SK-N-SH (cell line): Measurements from ENCODE around the gene OLFML2A. TPM values are rescaled to one million over a fixed set of nuclear protein-coding genes. Genes with fewer than 3 reads are reported as not detected.

Source experiments
- CTCF ChIA-PET: fragments of 300-600, 350-600 bp; formaldehyde crosslinking; extraction: SDS; loops from one replicate; lab custom pipeline; 2021; lab: Yijun Ruan, JAX
- POLR2A ChIA-PET: fragments of 350-600 bp; sonication (Branson Sonifier 250); formaldehyde crosslinking; extraction: SDS; loops from one replicate; lab custom pipeline; 2020; ENCODE audit warnings: antibody characterized with exemption, inconsistent platforms; lab: Yijun Ruan, JAX
- DNase-seq: peaks from one replicate; pipeline ENCODE4 v3.0.0; 2012
- H2AFZ ChIP-seq: fragments of 200-600 bp; sonication (generic); 2 replicates; pipeline ENCODE4 v1.8.1; 2016; ENCODE audit warnings: antibody characterized with exemption, mild to moderate bottlenecking, low read depth
- H3F3A ChIP-seq: fragments of 200-600 bp; sonication (generic); replicated peaks from 2 replicates; pipeline ENCODE3; 2016; ENCODE audit warnings: antibody characterized with exemption, mild to moderate bottlenecking; ENCODE audit not compliant: insufficient read depth
- H3K27ac ChIP-seq, 2 experiments: fragments of 200-500 bp in 1 of 2; fragments of 200-600 bp in 1 of 2; sonication (Bioruptor generic) in 1 of 2; sonication (generic), shearing (Covaris generic) in 1 of 2; 2 replicates each; pipeline versions ENCODE4 v1.5.1 to v1.6.1; 2014 to 2016; ENCODE audit warnings: low read depth in 2 of 2, inconsistent platforms in 1 of 2, low read length in 1 of 2, mild to moderate bottlenecking in 1 of 2, mixed read lengths in 1 of 2
- H3K27me3 ChIP-seq: fragments of 200-600 bp; sonication (generic), shearing (Covaris generic); 2 replicates; pipeline ENCODE4 v1.6.1; 2016; ENCODE audit warnings: mixed run types; ENCODE audit not compliant: insufficient read depth
- H3K36me3 ChIP-seq, 2 experiments: fragments of 200-500 bp in 1 of 2; fragments of 200-600 bp in 1 of 2; sonication (Bioruptor generic) in 1 of 2; sonication (generic) in 1 of 2; replicated peaks in 1 of 2; 2 replicates each; pipeline versions ENCODE3 to v1.5.1; 2014 to 2016; ENCODE audit warnings: low read length in 1 of 2, mild to moderate bottlenecking in 1 of 2; ENCODE audit not compliant: insufficient read depth in 2 of 2, control insufficient read depth in 1 of 2
- H3K4me1 ChIP-seq, 2 experiments: fragments of 200-500 bp in 1 of 2; fragments of 200-600 bp in 1 of 2; sonication (Bioruptor generic) in 1 of 2; sonication (generic), shearing (Covaris generic) in 1 of 2; 2 replicates each; pipeline versions ENCODE4 v1.5.1 to v1.6.1; 2014 to 2016; ENCODE audit warnings: low read depth in 1 of 2, low read length in 1 of 2, mixed run types in 1 of 2; ENCODE audit not compliant: insufficient read depth in 2 of 2, control insufficient read depth in 1 of 2
- H3K4me2 ChIP-seq: fragments of 200-600 bp; sonication (generic), shearing (Covaris generic); 2 replicates; pipeline ENCODE4 v1.6.1; 2017; ENCODE audit warnings: mixed run types
- H3K4me3 ChIP-seq, 2 experiments: fragments of 200-500 bp in 1 of 2; fragments of 200-600 bp in 1 of 2; sonication (Bioruptor generic) in 1 of 2; sonication (generic), shearing (Covaris generic) in 1 of 2; 2 replicates each; pipeline versions ENCODE4 v1.5.1 to v1.8.1; 2014 to 2016; ENCODE audit warnings: low read depth in 2 of 2, inconsistent platforms in 1 of 2, low read length in 1 of 2, mild to moderate bottlenecking in 1 of 2, mixed read lengths in 1 of 2, moderate library complexity in 1 of 2
- H3K79me2 ChIP-seq: fragments of 200-600 bp; sonication (generic); 2 replicates; pipeline ENCODE4 v1.8.1; 2017; ENCODE audit warnings: mild to moderate bottlenecking; ENCODE audit not compliant: insufficient read depth
- H3K9ac ChIP-seq: fragments of 200-600 bp; sonication (generic); 2 replicates; pipeline ENCODE4 v1.6.1; 2017; ENCODE audit warnings: mixed run types
- H3K9me2 ChIP-seq: fragments of 200-600 bp; sonication (generic); 2 replicates; pipeline ENCODE4 v1.6.1; 2017; ENCODE audit warnings: mixed run types
- H3K9me3 ChIP-seq: fragments of 200-600 bp; sonication (generic); 2 replicates; pipeline ENCODE4 v1.6.1; 2017; ENCODE audit warnings: mixed run types, mild to moderate bottlenecking, moderate library complexity
- H4K20me1 ChIP-seq: fragments of 200-600 bp; sonication (generic); 2 replicates; pipeline ENCODE4 v1.6.1; 2017; ENCODE audit warnings: mild to moderate bottlenecking, mixed run types; ENCODE audit not compliant: insufficient read depth
- CTCF ChIP-seq: fragments of 200-600 bp; sonication (generic); IDR thresholded peaks from 2 replicates; pipeline ENCODE4 v1.6.1; 2017; ENCODE audit warnings: antibody characterized with exemption, mild to moderate bottlenecking, moderate library complexity
- ELF1 ChIP-seq: IDR thresholded peaks from 2 replicates; pipeline ENCODE4 v1.4.0; 2012
- EP300 ChIP-seq, 2 experiments: IDR thresholded peaks; 2 replicates each; pipeline versions ENCODE4 v1.4.0 to v1.6.1; 2012; ENCODE audit warnings: borderline replicate concordance in 1 of 2, low read depth in 1 of 2, low read length in 1 of 2
- EZH2phosphoT487 ChIP-seq: fragments of 200-600 bp; sonication (generic); IDR thresholded peaks from 2 replicates; pipeline ENCODE4 v1.6.1; 2017; ENCODE audit warnings: low read depth, mixed run types, mild to moderate bottlenecking, antibody characterized with exemption, moderate library complexity, borderline replicate concordance
- FOSL2 ChIP-seq: IDR thresholded peaks from 2 replicates; pipeline ENCODE4 v1.4.0; 2012; ENCODE audit warnings: low read depth, mild to moderate bottlenecking, moderate library complexity, borderline replicate concordance
- FOXJ3 ChIP-seq: sonication (generic); formaldehyde crosslinking; IDR thresholded peaks from 2 replicates; pipeline ENCODE4 v1.5.1; 2020; ENCODE audit warnings: mild to moderate bottlenecking, missing genetic modification reagents
- MAX ChIP-seq: IDR thresholded peaks from 2 replicates; pipeline ENCODE4 v1.4.0; 2012; ENCODE audit warnings: low read depth
- RAD21 ChIP-seq: IDR thresholded peaks from 2 replicates; pipeline ENCODE4 v1.6.1; 2012; ENCODE audit warnings: mild to moderate bottlenecking, low read length
- RFX5 ChIP-seq: IDR thresholded peaks from 2 replicates; pipeline ENCODE4 v1.6.1; 2012; ENCODE audit warnings: mild to moderate bottlenecking, improper control_type of control experiment, low read length
- SMC3 ChIP-seq: IDR thresholded peaks from 2 replicates; pipeline ENCODE4 v1.6.1; 2012; ENCODE audit warnings: low read depth, low read length, improper control_type of control experiment
- TCF12 ChIP-seq: IDR thresholded peaks from 2 replicates; pipeline ENCODE4 v1.4.0; 2012
- USF2 ChIP-seq: fragments of 150-350 bp; IDR thresholded peaks from 2 replicates; pipeline ENCODE4 v1.6.1; 2017; ENCODE audit warnings: antibody characterized with exemption, low read length, low read depth, borderline replicate concordance
- YY1 ChIP-seq: IDR thresholded peaks from 2 replicates; pipeline ENCODE4 v1.4.0; 2012; ENCODE audit warnings: low read depth, mild to moderate bottlenecking
- WGBS: methylation state at CpG from one replicate; pipeline ENCODE4 v1.1.6; 2017; ENCODE audit warnings: low lambda C conversion rate; 5-methylcytosine and 5-hydroxymethylcytosine counted together
- polyA plus RNA-seq, 3 experiments: library from polyadenylated mRNA; depleted of rRNA; stranded (reverse); fragments of >200 nt; gene quantifications; 2 replicates each; pipeline ENCODE4 v1.2.3, GENCODE V29; 2012

OLFML2A gene
- polyA plus RNA-seq, 1 of the 3 experiments (the other 2 are of a cell fraction): 7.7 TPM

- WGBS: 100% methylated on average over 2 of the region's 11 CpGs
- Histone ChIP-seq H3K4me2 (no peak overlapping the region), H2AFZ (no peak overlapping the region), H3K79me2 (no peaks in the 10 kb centered on the region), H4K20me1 (no peaks in the 10 kb centered on the region), H3K27me3 (no peaks in the 10 kb centered on the region), H3K4me3 (no peak overlapping the region), H3K4me1 (peaks cover 4 to 15% of the 10 kb centered on the region in 2 experiments; a peak in 3 of 4 replicates), H3K9me2 (no peaks in the 10 kb centered on the region), H3K9ac (no peak overlapping the region), H3F3A (peaks cover 6% of the 10 kb centered on the region), H3K27ac (no peak overlapping the region), H3K9me3 (no peaks in the 10 kb centered on the region), H3K36me3 (no peaks in the 10 kb centered on the region)
- TF ChIP-seq EZH2phosphoT487 (no peak), ELF1 (no peak), USF2 (no peak), SMC3 (no peak), RAD21 (no peak), EP300 (IDR thresholded peaks at IDR 0.05; ENCODE audit: borderline replicate concordance in 1 of 2, low read depth in 1 of 2, low read length in 1 of 2) (no peak), YY1 (no peak), FOXJ3 (CRISPR knock-in tag) (no peak), FOSL2 (no peak), TCF12 (no peak), CTCF (no peak), MAX (no peak)
- no peak for DNase-seq
- ChIA-PET POLR2A (no interaction called here), CTCF (interaction anchor here (1.4 to 20.5 kb wide), 3 partner anchors 20 to 58 kb away, joined by 4 to 215 read pairs (median 81); partner anchors contain the start of genes NR6A1, OLFML2A and WDR38)
Observed at GRCh38 chr9:124794902-124795491, 18.1 kb downstream of the OLFML2A start.

- H3K4me3 ChIP-seq: no peak overlapping the region
- H2AFZ ChIP-seq: no peak overlapping the region
- no peak overlapping the region for H3K4me2 ChIP-seq
- CTCF ChIA-PET: interaction anchor here (1.4 to 20.5 kb wide), 4 partner anchors 21 to 57 kb away, joined by 4 to 215 read pairs (median 47); partner anchors contain the start of genes NR6A1, OLFML2A and WDR38
- no peak for DNase-seq
- no peak for TF ChIP-seq RFX5
- TF ChIP-seq, all 33 proteins: peak for 0
- WGBS: 61% methylated on average over 6 of the region's 9 CpGs
- no peaks in the 10 kb centered on the region for H3K36me3 ChIP-seq
- POLR2A ChIA-PET: interaction anchor here (0.6 kb wide), 1 partner anchor 21 kb away, joined by 3 read pairs; no protein-coding TSS in a partner anchor
- H3K79me2 ChIP-seq: no peaks in the 10 kb centered on the region
- H3K9me2 ChIP-seq: no peaks in the 10 kb centered on the region
- no peak overlapping the region for H3K9ac ChIP-seq
- H3K4me1 ChIP-seq: peaks cover 4 to 15% of the 10 kb centered on the region in 2 experiments; a peak in 3 of 4 replicates
- no peaks in the 10 kb centered on the region for H3K9me3 ChIP-seq
- H4K20me1 ChIP-seq: no peaks in the 10 kb centered on the region
- no peaks in the 10 kb centered on the region for H3K27me3 ChIP-seq
- no peak overlapping the region for H3K27ac ChIP-seq
- H3F3A ChIP-seq: peaks cover 6% of the 10 kb centered on the region
Observed at GRCh38 chr9:124795881-124796431, 19.0 kb downstream of the OLFML2A start.
